SK-N-SH (cell line): ENCODE measurements around the gene RERG. TPM values are rescaled to one million over a fixed set of nuclear protein-coding genes. Genes with fewer than 3 reads are reported as not detected.

Experiments used
- CTCF ChIA-PET: fragments of 300-600, 350-600 bp; formaldehyde crosslinking; extraction: SDS; loops from one replicate; lab custom pipeline; 2021; lab: Yijun Ruan, JAX
- POLR2A ChIA-PET: fragments of 350-600 bp; sonication (Branson Sonifier 250); formaldehyde crosslinking; extraction: SDS; loops from one replicate; lab custom pipeline; 2020; ENCODE audit warnings: antibody characterized with exemption, inconsistent platforms; lab: Yijun Ruan, JAX
- DNase-seq: peaks from one replicate; pipeline ENCODE4 v3.0.0; 2012
- H2AFZ ChIP-seq: fragments of 200-600 bp; sonication (generic); 2 replicates; pipeline ENCODE4 v1.8.1; 2016; ENCODE audit warnings: antibody characterized with exemption, mild to moderate bottlenecking, low read depth
- H3F3A ChIP-seq: fragments of 200-600 bp; sonication (generic); replicated peaks from 2 replicates; pipeline ENCODE3; 2016; ENCODE audit warnings: antibody characterized with exemption, mild to moderate bottlenecking; ENCODE audit not compliant: insufficient read depth
- H3K27ac ChIP-seq, 2 experiments: fragments of 200-500 bp in 1 of 2; fragments of 200-600 bp in 1 of 2; sonication (Bioruptor generic) in 1 of 2; sonication (generic), shearing (Covaris generic) in 1 of 2; 2 replicates each; pipeline versions ENCODE4 v1.5.1 to v1.6.1; 2014 to 2016; ENCODE audit warnings: low read depth in 2 of 2, inconsistent platforms in 1 of 2, low read length in 1 of 2, mild to moderate bottlenecking in 1 of 2, mixed read lengths in 1 of 2
- H3K27me3 ChIP-seq: fragments of 200-600 bp; sonication (generic), shearing (Covaris generic); 2 replicates; pipeline ENCODE4 v1.6.1; 2016; ENCODE audit warnings: mixed run types; ENCODE audit not compliant: insufficient read depth
- H3K36me3 ChIP-seq, 2 experiments: fragments of 200-500 bp in 1 of 2; fragments of 200-600 bp in 1 of 2; sonication (Bioruptor generic) in 1 of 2; sonication (generic) in 1 of 2; replicated peaks in 1 of 2; 2 replicates each; pipeline versions ENCODE3 to v1.5.1; 2014 to 2016; ENCODE audit warnings: low read length in 1 of 2, mild to moderate bottlenecking in 1 of 2; ENCODE audit not compliant: insufficient read depth in 2 of 2, control insufficient read depth in 1 of 2
- H3K4me1 ChIP-seq, 2 experiments: fragments of 200-500 bp in 1 of 2; fragments of 200-600 bp in 1 of 2; sonication (Bioruptor generic) in 1 of 2; sonication (generic), shearing (Covaris generic) in 1 of 2; 2 replicates each; pipeline versions ENCODE4 v1.5.1 to v1.6.1; 2014 to 2016; ENCODE audit warnings: low read depth in 1 of 2, low read length in 1 of 2, mixed run types in 1 of 2; ENCODE audit not compliant: insufficient read depth in 2 of 2, control insufficient read depth in 1 of 2
- H3K4me2 ChIP-seq: fragments of 200-600 bp; sonication (generic), shearing (Covaris generic); 2 replicates; pipeline ENCODE4 v1.6.1; 2017; ENCODE audit warnings: mixed run types
- H3K4me3 ChIP-seq, 2 experiments: fragments of 200-500 bp in 1 of 2; fragments of 200-600 bp in 1 of 2; sonication (Bioruptor generic) in 1 of 2; sonication (generic), shearing (Covaris generic) in 1 of 2; 2 replicates each; pipeline versions ENCODE4 v1.5.1 to v1.8.1; 2014 to 2016; ENCODE audit warnings: low read depth in 2 of 2, inconsistent platforms in 1 of 2, low read length in 1 of 2, mild to moderate bottlenecking in 1 of 2, mixed read lengths in 1 of 2, moderate library complexity in 1 of 2
- H3K79me2 ChIP-seq: fragments of 200-600 bp; sonication (generic); 2 replicates; pipeline ENCODE4 v1.8.1; 2017; ENCODE audit warnings: mild to moderate bottlenecking; ENCODE audit not compliant: insufficient read depth
- H3K9ac ChIP-seq: fragments of 200-600 bp; sonication (generic); 2 replicates; pipeline ENCODE4 v1.6.1; 2017; ENCODE audit warnings: mixed run types
- H3K9me2 ChIP-seq: fragments of 200-600 bp; sonication (generic); 2 replicates; pipeline ENCODE4 v1.6.1; 2017; ENCODE audit warnings: mixed run types
- H3K9me3 ChIP-seq: fragments of 200-600 bp; sonication (generic); 2 replicates; pipeline ENCODE4 v1.6.1; 2017; ENCODE audit warnings: mixed run types, mild to moderate bottlenecking, moderate library complexity
- H4K20me1 ChIP-seq: fragments of 200-600 bp; sonication (generic); 2 replicates; pipeline ENCODE4 v1.6.1; 2017; ENCODE audit warnings: mild to moderate bottlenecking, mixed run types; ENCODE audit not compliant: insufficient read depth
- CHD2 ChIP-seq: fragments of 150-350 bp; IDR thresholded peaks from 2 replicates; pipeline ENCODE4 v1.6.1; 2018; ENCODE audit warnings: low read length; ENCODE audit not compliant: partially characterized antibody
- CTCF ChIP-seq: fragments of 200-600 bp; sonication (generic); IDR thresholded peaks from 2 replicates; pipeline ENCODE4 v1.6.1; 2017; ENCODE audit warnings: antibody characterized with exemption, mild to moderate bottlenecking, moderate library complexity
- ELF1 ChIP-seq: IDR thresholded peaks from 2 replicates; pipeline ENCODE4 v1.4.0; 2012
- EZH2phosphoT487 ChIP-seq: fragments of 200-600 bp; sonication (generic); IDR thresholded peaks from 2 replicates; pipeline ENCODE4 v1.6.1; 2017; ENCODE audit warnings: low read depth, mixed run types, mild to moderate bottlenecking, antibody characterized with exemption, moderate library complexity, borderline replicate concordance
- GATA2 ChIP-seq: sonication (generic); formaldehyde crosslinking; IDR thresholded peaks from 2 replicates; pipeline ENCODE4 v1.5.0; 2020; ENCODE audit warnings: mild to moderate bottlenecking, missing genetic modification reagents
- JUND ChIP-seq: IDR thresholded peaks from 2 replicates; pipeline ENCODE4 v1.4.0; 2012
- MEF2A ChIP-seq: IDR thresholded peaks from 2 replicates; pipeline ENCODE4 v1.4.0; 2012; ENCODE audit warnings: low read depth, borderline replicate concordance
- MXI1 ChIP-seq: IDR thresholded peaks from 2 replicates; pipeline ENCODE4 v1.6.1; 2012; ENCODE audit warnings: mild to moderate bottlenecking, low read depth, low read length, improper control_type of control experiment
- NFIC ChIP-seq: IDR thresholded peaks from 2 replicates; pipeline ENCODE4 v1.4.0; 2012; ENCODE audit warnings: borderline replicate concordance
- NRF1 ChIP-seq: IDR thresholded peaks from 2 replicates; pipeline ENCODE4 v1.6.1; 2012; ENCODE audit warnings: low read depth, mild to moderate bottlenecking, low read length
- RAD21 ChIP-seq: IDR thresholded peaks from 2 replicates; pipeline ENCODE4 v1.6.1; 2012; ENCODE audit warnings: mild to moderate bottlenecking, low read length
- RXRA ChIP-seq: IDR thresholded peaks from 2 replicates; pipeline ENCODE4 v1.4.0; 2012; ENCODE audit warnings: low read depth, mild to moderate bottlenecking, borderline replicate concordance
- SIN3A ChIP-seq: IDR thresholded peaks from 2 replicates; pipeline ENCODE4 v1.6.1; 2012; ENCODE audit warnings: low read depth, mild to moderate bottlenecking, low read length, moderate library complexity, borderline replicate concordance
- SMC3 ChIP-seq: IDR thresholded peaks from 2 replicates; pipeline ENCODE4 v1.6.1; 2012; ENCODE audit warnings: low read depth, low read length, improper control_type of control experiment
- TAF1 ChIP-seq: IDR thresholded peaks from 2 replicates; pipeline ENCODE4 v1.6.1; 2012; ENCODE audit warnings: low read depth, mild to moderate bottlenecking, low read length, moderate library complexity, borderline replicate concordance
- USF1 ChIP-seq: IDR thresholded peaks from 2 replicates; pipeline ENCODE4 v1.4.0; 2012; ENCODE audit warnings: low read depth, borderline replicate concordance
- USF2 ChIP-seq: fragments of 150-350 bp; IDR thresholded peaks from 2 replicates; pipeline ENCODE4 v1.6.1; 2017; ENCODE audit warnings: antibody characterized with exemption, low read length, low read depth, borderline replicate concordance
- YY1 ChIP-seq: IDR thresholded peaks from 2 replicates; pipeline ENCODE4 v1.4.0; 2012; ENCODE audit warnings: low read depth, mild to moderate bottlenecking
- ZBTB33 ChIP-seq: IDR thresholded peaks from 2 replicates; pipeline ENCODE4 v1.4.0; 2012; ENCODE audit warnings: low read depth, borderline replicate concordance
- WGBS: methylation state at CpG from one replicate; pipeline ENCODE4 v1.1.6; 2017; ENCODE audit warnings: low lambda C conversion rate; 5-methylcytosine and 5-hydroxymethylcytosine counted together
- polyA plus RNA-seq, 3 experiments: library from polyadenylated mRNA; depleted of rRNA; stranded (reverse); fragments of >200 nt; gene quantifications; 2 replicates each; pipeline ENCODE4 v1.2.3, GENCODE V29; 2012
- TF ChIP-seq, protein P1 (sequence below): IDR thresholded peaks from 2 replicates; pipeline ENCODE4 v1.4.0; 2012; ENCODE audit warnings: low read depth
- TF ChIP-seq, protein P2 (sequence below): IDR thresholded peaks from 2 replicates; pipeline ENCODE4; 2012

The RERG gene
- polyA plus RNA-seq, 1 of the 3 experiments (the other 2 are of a cell fraction): 0.49 TPM

- H3K4me1 ChIP-seq: no peaks in the 10 kb centered on the region
- TF ChIP-seq SIN3A (no peak), USF2 (no peak), MXI1 (no peak), EZH2phosphoT487 (no peak), NRF1 (no peak), CHD2 (no peak), USF1 (no peak), YY1 (no peak), TAF1 (no peak), NFIC (no peak), GATA2 (CRISPR knock-in tag) (no peak)
- TF ChIP-seq, protein P1, sequence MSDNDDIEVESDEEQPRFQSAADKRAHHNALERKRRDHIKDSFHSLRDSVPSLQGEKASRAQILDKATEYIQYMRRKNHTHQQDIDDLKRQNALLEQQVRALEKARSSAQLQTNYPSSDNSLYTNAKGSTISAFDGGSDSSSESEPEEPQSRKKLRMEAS: no peak
- H3K9me3 ChIP-seq: no peaks in the 10 kb centered on the region
- no peaks in the 10 kb centered on the region for H3K36me3 ChIP-seq
- no peak for DNase-seq
- no peak overlapping the region for H3K27ac ChIP-seq
- CTCF ChIA-PET: interaction anchor here (1.1 to 1.2 kb wide), 2 partner anchors 9 to 118 kb away, joined by 3 read pairs; no protein-coding TSS in a partner anchor
- H4K20me1 ChIP-seq: no peaks in the 10 kb centered on the region
- no peak overlapping the region for H3K4me2 ChIP-seq
- H3K9me2 ChIP-seq: no peaks in the 10 kb centered on the region
- no peaks in the 10 kb centered on the region for H3K27me3 ChIP-seq
- H3K9ac ChIP-seq: no peak overlapping the region
- H3K4me3 ChIP-seq: no peak overlapping the region
- 88% methylated on average over 1 of the region's 1 CpG for WGBS
- H2AFZ ChIP-seq: no peak overlapping the region
- no peaks in the 10 kb centered on the region for H3F3A ChIP-seq
- POLR2A ChIA-PET: no interaction called here
- H3K79me2 ChIP-seq: no peaks in the 10 kb centered on the region
These were observed 47.1 kb upstream of the RERG start for GRCh38 chr12:15268309-15268708.

- DNase-seq: no peak
- TF ChIP-seq RXRA (no peak), RAD21 (no peak), MEF2A (no peak), SMC3 (no peak), ELF1 (no peak), ZBTB33 (no peak), YY1 (no peak), CHD2 (no peak), CTCF (no peak), JUND (no peak), USF2 (no peak), EZH2phosphoT487 (no peak)
- TF ChIP-seq, protein P2, sequence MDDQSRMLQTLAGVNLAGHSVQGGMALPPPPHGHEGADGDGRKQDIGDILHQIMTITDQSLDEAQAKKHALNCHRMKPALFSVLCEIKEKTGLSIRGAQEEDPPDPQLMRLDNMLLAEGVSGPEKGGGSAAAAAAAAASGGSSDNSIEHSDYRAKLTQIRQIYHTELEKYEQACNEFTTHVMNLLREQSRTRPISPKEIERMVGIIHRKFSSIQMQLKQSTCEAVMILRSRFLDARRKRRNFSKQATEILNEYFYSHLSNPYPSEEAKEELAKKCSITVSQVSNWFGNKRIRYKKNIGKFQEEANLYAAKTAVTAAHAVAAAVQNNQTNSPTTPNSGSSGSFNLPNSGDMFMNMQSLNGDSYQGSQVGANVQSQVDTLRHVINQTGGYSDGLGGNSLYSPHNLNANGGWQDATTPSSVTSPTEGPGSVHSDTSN: no peak
These were observed 44.7 kb upstream of the RERG start for GRCh38 chr12:15265875-15266274.

More at GRCh38 chr12:15265875-15266274, 44.7 kb upstream of the RERG start:
- Histone ChIP-seq H3K27ac (no peak overlapping the region), H3K36me3 (no peaks in the 10 kb centered on the region), H3K4me2 (no peak overlapping the region), H3K4me3 (no peak overlapping the region), H4K20me1 (no peaks in the 10 kb centered on the region), H2AFZ (no peak overlapping the region), H3K9ac (no peak overlapping the region), H3K9me2 (no peaks in the 10 kb centered on the region), H3K79me2 (no peaks in the 10 kb centered on the region), H3K27me3 (no peaks in the 10 kb centered on the region), H3K4me1 (no peaks in the 10 kb centered on the region), H3F3A (no peaks in the 10 kb centered on the region), H3K9me3 (no peaks in the 10 kb centered on the region)
- CTCF ChIA-PET: no interaction called here
- POLR2A ChIA-PET: no interaction called here
